Kasumi-1 (cell line): ENCODE results near the gene ENSA.
"Not testable (repeated sequence)": the region's sequence is repeated elsewhere in the genome, so short reads cannot be mapped to it uniquely, and the experiment has no call there.

Source experiments
- DNase-seq, 2 experiments: peaks; one replicate each; lab custom pipeline; 2025; lab: John Stamatoyannopoulos, UW

ENSA gene

DNA sequence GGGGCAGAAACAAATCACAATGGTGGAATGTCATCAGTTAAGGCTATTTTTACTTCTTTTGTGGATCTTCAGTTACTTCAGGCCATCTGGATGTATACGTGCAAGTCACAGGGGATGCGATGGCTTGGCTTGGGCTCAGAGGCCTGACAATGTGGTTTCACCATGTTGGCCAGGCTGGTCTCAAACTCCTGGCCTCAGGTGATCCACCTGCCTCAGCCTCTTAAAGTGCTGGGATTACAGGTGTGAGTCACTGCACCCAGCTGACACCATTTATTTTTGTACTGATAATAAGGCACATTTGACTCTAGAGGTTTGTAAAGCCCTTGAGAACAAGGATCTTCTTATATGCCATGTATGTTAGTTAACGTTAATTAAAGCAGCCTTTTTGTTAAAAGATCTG, 48.4 kb downstream of the ENSA start:
- DNase-seq, result not testable (repeated sequence)

DNA sequence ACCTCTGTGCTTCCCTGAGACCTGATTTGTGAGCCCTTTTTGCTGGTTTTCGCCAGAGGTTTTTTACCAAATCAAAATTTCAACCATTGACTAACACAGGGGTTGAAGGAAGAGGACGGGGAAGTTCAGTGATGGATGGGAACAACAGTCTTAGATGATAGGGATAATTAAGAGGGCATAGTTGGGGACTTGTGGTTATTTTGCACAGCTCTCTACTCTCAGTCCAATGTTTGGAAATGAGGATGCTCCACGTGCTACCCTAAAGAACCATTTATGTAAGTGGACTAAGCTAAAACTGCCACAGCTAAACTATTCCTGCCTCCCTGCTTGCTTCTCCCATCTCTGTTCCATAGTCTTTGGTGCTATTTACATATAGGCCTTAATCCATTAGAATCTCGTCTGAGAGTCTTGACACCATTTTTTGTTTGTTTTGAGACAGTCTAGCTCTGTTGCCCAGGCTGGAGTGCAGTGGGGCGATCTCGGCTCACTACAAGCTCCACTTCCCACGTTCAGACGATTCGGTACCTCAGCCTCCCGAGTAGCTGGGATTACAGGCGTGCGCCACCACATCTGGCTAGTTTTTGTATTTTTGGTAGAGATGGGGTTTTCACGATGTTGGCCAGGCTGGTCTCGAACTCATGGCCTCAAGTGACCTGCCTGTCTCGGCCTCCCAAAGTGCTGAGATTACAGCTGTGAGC, 49.3 kb downstream of the ENSA start:
- DNase-seq, result peak; percentile 62 to 64

DNA sequence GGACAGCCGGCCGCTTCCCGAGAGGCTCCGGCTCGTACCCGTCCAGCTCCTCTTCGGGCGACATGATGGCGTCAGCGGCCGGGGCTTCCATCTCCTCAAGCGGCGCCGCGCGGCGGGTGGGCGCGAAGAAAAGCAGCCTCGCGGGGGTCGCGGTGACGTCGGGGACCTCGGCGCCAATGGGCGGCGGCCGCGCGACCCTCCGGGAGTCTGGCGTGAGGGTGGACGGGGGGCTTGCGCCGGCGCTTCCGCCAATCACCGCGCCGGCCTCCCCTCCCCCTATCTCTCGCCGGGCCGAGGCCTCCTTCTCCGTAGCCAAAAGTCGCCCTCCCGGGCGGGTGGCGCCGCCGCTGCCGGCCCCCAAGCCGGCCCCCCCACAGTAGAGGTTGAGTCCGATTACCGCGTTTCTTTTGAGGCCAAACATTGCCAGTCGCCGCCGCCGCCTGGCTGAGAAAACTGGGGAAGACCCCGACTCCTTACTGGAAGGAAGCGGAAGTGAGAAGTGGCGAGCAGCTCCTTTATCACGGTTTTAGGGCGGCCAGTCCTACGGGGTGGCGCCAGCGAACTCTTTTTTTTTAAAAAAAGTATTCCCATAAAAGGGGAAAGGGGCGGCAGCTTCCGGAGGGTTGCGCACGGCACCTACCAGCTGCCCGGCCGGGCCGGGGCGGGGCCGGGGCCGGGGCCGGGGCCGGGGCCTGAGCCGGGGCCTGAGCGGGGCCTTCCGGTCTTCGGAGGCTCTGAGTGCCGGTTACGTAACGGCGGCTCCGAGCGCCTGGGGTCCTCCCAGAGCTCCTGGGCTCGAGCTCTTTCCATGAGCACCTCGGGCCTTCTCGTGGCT, 50.1 kb downstream of the ENSA start, which contains the start of gene MCL1:
Gene MCL1, minus strand, starts transcription at position 501 of the 835 bp plus-strand sequence. Its CDS starts 80 bp downstream, at position 421.
- DNase-seq, result peak; percentile 96 to 97

DNA sequence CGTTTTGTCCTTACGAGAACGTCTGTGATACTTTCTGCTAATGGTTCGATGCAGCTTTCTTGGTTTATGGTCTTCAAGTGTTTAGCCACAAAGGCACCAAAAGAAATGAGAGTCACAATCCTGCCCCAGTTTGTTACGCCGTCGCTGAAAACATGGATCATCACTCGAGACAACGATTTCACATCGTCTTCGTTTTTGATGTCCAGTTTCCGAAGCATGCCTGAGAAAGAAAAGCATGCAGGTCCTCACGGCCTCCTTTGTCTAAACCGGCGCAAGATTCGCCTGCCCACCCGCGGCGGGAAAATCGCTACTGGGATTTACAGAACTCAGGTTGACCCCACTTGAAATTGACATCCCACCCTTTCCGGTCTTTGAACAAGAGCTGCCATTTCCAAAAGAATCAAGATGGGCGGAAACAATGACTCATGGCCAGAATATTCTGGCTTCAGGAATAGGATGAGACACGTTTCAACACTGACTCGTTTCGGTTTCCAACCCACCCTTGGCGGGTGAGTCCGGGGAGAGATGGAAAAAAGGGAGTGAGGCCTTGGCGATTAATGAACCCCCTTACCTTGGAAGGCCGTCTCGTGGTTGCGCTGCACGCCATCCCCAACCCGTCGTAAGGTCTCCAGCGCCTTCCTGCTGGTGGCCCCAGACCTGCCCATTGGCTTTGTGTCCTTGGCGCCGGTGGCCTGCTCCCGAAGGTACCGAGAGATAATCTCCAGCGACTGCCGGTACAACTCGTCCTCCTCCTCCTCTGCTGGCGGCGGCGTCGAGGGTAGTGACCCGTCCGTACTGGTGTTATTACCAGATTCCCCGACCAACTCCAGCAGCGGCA, 50.9 kb downstream of the ENSA start:
- peak in 1 of 2 experiments; percentile 24 for DNase-seq

DNA sequence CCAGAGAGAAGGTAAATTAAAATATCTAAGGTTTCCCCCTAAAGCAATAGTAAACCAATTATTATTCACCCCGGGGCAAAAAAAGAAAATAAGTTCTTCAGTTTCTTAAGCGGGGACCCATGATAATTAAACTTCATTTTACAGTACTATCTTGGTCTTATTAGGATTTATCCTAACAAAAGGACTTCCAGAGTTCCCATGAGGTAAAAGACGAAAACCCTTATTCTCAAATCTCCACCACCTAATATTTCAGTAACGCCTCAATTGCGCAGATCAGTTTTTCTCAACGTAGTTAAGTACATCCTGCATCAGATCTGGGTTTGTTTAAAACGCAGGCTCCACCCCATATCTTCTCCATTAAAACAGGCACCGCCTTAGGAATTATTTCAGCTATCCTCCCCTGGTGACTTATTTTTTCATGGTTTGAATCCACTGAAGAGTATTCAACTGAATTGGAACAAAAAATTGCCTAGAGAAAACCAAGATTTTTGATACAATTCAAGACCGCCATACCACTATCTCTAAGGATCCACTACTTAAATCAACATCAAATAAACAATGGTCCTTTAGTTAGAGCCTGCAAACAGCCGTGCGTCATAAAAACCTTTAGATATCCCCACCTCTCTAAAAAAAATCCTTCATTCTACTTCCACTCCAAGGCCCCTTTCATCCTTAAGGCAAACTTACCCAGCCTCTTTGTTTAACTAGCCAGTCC, 51.7 kb downstream of the ENSA start:
- no peak for DNase-seq

DNA sequence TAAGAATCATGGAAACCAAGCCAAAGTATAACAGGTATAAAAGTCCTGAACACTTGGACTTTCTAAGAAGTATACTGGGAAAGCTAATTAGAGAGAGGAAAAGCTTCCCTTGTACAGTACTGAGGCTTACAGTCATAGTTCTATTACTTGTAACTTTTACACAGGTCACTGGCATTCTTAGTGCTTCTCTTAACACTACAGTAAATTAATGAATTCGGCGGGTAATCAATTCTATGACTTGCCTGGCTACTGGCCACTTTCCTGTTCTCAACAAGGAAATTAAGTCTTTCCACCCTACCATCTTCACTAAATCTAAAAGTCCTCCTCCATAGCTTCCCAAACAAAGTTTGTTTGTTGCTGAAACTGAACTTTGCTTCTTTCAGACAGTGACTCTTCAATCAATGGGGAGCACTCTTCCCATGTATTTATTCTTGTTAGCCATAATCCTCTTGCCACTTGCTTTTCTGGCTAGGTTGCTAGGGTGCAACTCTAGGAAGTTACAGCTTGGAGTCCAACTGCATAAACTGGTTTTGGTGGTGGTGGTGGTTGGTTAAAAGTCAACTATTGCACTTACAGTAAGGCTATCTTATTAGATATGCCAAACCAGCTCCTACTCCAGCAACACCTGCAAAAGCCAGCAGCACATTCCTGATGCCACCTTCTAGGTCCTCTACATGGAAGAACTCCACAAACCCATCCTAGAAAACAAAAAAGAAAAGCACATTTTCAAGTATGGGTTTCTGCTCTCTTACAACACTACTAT, 52.4 kb downstream of the ENSA start:
- DNase-seq, result no peak

DNA sequence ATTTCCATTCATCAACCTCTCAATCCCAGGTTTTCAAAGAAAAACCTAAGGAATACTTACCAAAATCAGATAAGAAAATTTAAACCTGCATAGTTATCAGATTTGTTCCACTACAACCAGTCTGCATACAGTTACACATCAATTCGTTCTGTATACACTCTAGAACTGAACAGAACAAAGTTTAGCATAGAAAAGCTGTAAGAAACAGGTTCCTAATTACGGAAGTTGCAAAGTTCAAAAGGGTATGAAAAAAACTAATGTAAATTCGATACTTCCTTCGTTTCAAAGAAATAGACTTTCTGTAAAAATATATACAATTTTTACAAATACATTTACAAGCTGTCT, 53.1 kb downstream of the ENSA start:
- DNase-seq, result no peak

DNA sequence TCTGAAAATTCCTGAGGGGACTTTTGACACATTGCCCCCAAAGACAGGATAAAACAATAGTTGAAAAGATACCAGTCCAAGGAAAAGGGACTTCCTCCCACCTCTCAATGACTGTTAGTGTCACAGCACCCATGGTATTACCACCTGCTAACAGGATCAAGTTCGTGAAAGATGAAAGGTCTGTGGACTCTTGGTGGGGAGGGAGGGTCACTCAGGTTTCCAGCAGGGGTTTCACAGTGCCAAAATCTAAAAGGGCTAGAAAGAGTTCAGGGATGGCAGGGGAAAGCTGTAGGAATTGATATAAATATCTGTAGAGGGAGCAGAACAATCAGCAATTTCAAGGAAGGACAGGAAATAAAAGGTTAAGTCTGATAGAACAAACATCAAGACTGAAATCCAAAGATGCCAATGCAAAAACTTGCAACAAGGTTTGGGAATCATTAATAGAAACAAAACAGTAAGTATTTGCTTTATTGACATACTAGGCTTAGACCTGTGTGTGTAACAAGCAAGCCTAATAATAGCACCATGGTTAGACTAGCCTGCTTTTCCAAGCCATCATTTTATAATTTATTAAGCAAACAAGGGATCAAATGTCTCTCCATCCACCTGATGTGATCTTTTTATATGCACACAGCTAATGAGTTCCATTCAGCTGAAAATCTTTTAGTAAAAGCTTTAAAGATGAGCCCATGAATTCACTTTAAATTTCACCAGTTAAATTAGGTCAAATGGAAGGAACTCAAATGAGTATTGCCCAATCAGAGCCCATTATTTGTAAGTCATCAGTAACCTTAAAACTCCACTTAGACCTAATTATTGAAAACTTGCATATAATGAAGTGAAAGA, 53.7 kb downstream of the ENSA start:
- DNase-seq, result no peak

DNA sequence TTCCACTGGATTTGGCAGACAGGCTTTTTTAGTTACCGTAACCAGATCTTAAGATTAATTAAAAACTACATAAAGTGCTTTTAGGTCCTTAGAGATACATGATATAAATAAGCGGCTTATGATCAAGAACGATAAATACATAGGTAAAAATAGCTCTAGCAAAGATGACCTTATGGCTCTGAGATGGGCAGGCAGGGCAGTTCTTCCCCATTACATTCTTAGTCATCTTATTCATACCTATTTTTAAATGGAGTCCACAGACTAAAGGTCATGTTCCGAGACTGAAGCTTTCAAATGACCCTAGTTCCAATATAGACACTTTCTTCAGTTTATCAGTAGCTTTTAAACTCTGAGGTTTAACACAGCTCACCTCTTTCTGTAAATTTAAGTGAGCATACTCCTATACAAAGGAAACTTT, 54.3 kb downstream of the ENSA start:
- no peak for DNase-seq

DNA sequence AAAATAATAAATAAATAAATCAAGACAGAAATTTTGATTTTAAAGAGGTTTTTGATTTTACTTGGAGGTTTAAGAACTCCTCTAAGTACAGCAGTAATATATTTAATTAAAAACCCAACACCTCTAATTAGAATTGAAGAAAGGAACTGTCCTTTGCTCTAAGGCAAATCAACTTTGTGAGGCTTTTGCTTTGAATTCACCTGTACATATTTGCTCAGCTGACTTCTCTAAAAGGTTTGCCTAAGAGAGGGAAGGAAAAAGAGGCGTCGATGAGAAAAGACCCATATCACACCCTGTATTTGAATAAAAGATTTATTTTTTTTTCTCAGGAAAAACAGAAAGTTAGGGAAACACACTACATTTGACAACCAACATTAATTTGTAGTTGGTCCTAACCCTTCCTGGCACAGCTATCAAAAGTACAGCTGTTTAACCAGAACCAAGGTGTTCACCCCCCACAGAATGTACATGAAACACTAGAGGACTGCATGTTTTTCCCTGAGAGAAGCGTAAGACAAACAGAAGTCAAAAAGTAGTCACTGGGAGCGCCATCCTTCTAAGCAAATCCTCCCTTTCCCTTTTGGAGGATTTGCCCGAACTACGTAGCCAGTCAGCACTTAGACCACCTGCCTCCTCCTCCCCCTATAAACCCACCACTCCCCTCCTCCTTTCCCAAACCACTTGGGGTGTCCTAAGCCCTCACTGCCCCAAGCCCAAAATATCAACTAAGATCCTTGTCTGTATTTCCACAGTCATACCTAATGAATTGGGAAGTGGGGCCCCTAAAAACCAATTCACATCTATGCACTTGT, 54.9 kb downstream of the ENSA start:
- DNase-seq, result no peak

DNA sequence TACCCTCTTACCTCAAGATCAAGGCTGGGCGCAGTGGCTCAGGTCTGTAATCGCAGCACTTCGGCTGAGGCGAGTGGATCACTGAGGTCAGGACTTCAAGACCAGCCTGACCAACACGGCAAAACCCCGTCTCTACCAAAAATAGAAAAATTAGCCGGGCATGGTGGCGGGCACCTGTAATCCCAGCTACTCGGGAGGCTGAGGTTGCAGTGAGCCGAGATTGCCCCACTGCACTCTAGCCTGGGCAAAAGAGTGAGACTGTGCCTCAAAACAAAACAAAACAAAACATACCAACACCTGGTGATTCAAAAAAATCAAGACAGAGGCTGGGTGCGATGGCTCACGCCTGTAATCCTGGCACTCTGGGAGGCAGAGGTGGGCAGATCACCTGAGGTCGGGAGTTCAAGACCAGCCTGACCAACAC, 55.8 kb downstream of the ENSA start:
- DNase-seq, result not testable (repeated sequence)

DNA sequence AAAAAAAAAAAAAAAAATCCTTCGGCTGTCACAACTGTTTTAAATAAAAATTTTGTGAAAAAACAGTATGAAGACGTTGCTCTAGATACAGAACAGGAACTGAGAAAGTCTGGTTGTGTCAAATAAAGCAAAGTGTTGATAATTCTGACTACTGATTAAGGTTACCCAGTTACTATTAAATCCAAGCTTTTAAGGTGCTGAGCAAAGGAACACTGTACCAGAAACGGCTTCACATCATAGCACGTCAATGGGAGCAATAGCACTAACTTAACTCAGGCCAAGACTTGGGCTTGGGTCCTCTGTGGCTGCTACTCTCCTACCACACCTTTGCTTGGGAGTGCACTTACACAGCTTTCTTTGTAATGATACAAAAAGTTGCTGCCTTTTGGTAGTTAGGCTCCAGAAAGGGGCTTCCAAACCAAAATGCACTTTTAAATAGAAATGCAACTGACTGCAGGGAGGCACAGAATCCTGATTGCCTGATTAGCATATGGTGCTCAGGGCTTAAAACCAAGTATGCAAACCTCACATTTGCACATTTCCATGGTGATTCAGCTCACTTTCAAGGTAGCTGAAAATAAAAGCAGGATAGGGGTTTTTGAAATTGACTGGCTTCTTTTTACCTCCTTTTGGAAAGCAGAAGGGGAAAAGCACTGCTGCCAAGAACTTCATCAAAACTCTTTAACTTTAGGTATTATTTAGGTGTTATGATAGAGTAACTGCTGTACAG, 56.3 kb downstream of the ENSA start:
- DNase-seq, result no peak
